ENCODE measurements around the gene CCIN.

CCIN gene

DNA sequence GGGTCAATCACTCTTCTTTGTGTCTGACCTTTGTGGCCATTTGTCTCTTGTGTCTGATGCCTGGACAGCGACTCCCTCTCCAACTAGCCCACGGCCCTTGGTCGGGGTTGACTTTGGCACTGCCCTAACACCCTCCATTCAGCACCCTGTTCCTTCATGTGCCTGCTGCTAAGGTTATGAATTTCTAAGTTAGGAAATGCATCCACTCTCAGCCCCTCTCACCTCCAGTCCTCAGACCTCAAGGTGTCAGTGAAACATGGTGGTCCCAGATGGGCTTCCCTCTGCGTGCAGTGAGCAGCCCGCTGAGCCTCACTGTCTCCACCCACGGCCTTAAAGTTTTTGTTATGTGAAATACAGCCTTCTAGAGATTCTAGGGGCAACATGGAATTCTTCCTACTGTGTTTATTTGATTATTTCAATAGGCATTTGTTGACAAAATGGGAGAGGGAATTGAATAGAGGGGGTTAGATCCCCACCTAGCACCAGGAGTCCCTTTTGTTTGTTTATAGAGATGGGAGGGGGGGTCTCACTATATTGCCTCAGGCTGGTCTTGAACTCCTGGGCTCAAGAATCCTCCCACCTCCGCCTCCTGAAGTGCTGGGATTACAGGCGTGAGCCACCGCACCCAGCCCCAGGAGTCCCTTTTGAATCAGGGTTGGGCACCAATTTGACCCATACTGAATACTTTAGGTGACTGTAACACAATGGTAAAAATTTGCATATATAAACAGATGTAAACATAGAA lies 34.3 kb upstream of the CCIN start:
- DNase-seq (ENCODE audit: low read depth in 1 of 2, low spot score in 1 of 2), result no peak
- TF ChIP-seq JUND (IDR thresholded peaks at IDR 0.05; ENCODE audit: low read depth), result no peak
- in situ Hi-C loops (cut with HindIII; ENCODE audit: low pct_unique_long_range_greater_than_20kb, low sequenced_read_pairs), result no loop called here

DNA sequence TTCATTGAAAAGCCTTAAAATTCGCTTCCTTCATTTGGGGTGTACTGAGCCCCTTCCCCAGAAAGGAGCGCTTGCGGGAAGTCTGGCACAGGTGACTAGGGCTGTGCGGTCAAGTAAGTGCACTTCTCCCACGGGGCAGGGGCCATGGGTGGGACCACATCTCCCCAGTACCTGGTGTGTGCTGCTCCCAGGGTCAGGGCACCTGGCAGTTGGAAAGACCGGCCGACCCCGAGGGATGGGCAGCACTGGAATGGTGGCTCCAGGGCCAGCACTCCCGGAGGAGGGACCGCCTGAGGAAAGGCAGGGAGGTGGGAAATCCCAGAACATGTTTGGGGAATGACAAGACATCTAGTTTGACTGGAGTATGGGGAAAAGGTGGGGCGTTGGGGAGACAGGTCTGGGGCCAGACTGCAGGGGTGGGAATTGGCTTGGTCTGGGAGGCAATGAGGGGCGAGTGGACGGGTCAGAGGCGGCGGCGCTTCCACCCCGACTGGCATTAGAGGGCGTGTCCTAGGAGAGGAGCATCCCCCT lies 33.4 kb upstream of the CCIN start:
- in situ Hi-C loops (cut with HindIII; ENCODE audit: low pct_unique_long_range_greater_than_20kb, low sequenced_read_pairs), result no loop called here
- DNase-seq (ENCODE audit: low read depth in 1 of 2, low spot score in 1 of 2), result no peak

DNA sequence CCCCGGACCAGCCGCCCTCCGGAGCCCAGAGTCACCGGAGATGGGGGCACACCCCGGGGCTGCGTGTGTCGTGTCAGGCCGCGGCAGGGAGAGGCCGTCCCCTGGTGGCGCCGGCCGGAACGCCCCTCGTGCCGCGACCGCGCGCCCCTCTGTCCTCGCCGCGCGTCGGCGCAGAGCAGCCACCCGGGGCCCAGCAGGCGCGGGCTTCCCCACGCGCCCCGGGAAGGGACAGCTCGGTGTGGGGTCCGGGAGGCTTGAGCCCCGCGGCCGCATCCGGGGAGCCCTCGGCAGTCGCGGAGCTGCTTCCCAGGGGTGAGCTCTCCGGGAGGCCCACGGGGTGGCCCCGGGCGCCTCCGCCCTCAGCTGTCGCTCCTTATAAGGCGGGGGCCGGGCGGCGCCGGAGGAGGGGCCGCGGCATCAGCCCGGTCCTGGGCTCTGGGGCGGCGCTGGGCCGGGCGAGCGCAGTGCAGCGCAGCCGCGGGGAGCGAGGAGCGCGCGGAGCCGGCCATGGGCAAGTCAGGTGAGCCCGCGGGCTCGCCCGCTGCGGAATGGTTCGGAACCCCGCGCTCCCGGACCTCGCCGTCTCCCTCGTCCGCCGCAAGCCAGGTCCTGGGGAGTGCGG lies 32.8 kb upstream of the CCIN start, which contains the start of gene GLIPR2:
TSS of gene GLIPR2 (plus strand) at position 462 of the 622 bp plus-strand sequence. CDS start at position 508, 46 bp downstream.
- DNase-seq (ENCODE audit: low read depth in 1 of 2, low spot score in 1 of 2), result peak; percentile 62 to 79
- TF ChIP-seq JUND (IDR thresholded peaks at IDR 0.05; ENCODE audit: low read depth), result no peak
- in situ Hi-C loops (cut with HindIII; ENCODE audit: low pct_unique_long_range_greater_than_20kb, low sequenced_read_pairs), result no loop called here

More for the DNA sequence above, 33.4 kb upstream of the CCIN start:
- no peak for TF ChIP-seq JUND (IDR thresholded peaks at IDR 0.05; ENCODE audit: low read depth)

DNA sequence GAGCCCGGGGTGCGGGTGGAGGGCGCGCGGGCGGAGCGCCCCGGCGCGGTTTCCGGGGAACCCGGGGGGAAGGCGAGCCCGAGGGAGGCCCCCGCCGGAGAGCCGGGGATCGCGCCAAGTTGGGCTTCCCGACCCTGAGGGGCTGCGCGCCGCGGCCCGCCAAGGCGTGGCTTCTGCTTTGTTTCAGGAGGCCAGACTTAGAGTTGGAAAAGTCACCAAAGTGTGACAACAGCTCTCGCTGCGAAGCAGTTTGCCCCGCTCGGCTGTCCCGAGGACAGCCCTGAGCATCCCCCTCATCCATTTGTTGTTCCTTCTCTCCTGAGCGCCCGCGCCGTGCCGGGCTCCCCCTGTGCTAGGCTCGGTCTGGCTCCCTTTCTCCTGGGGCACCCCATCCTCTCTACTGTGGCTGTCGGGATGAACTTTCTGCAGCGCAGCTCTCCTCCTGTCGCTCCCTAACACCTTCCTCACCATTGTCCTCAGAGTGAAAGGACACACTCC lies 32.2 kb upstream of the CCIN start:
- in situ Hi-C loops (cut with HindIII; ENCODE audit: low pct_unique_long_range_greater_than_20kb, low sequenced_read_pairs), result no loop called here
- no peak for DNase-seq (ENCODE audit: low read depth in 1 of 2, low spot score in 1 of 2)
- no peak for TF ChIP-seq JUND (IDR thresholded peaks at IDR 0.05; ENCODE audit: low read depth)

DNA sequence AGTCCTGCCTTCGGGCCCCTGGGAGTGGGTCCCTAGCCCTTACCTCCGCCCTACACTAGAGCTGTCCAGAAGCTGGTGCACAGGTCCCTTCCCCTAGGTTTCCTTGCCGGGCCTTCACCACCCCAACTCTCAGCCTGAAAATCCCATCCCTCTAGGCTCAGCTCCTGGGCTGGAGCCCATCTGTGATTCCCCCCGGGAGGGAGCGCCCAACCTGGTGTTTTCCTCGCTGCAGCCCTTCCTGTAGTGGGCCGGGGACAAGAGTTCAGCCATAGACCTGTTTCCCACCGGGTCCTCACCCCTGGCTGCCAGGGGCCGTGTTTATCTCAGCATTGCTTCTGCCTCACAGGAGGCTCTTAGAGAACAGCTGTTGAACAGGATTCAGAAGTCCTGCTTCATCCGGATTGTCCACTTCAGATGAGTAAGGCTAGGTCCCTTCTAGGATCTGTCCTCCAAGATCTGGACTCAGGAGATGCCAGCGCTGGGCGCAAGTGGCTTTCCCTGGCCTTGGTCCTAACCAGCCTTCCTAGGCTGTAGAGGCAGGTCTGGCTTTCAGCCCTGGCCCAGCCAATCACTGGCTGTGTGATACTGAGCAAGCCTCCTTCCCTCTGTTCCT lies 31.7 kb upstream of the CCIN start:
- in situ Hi-C loops (cut with HindIII; ENCODE audit: low pct_unique_long_range_greater_than_20kb, low sequenced_read_pairs), result no loop called here
- DNase-seq (ENCODE audit: low read depth in 1 of 2, low spot score in 1 of 2), result no peak
- TF ChIP-seq JUND (IDR thresholded peaks at IDR 0.05; ENCODE audit: low read depth), result no peak

DNA sequence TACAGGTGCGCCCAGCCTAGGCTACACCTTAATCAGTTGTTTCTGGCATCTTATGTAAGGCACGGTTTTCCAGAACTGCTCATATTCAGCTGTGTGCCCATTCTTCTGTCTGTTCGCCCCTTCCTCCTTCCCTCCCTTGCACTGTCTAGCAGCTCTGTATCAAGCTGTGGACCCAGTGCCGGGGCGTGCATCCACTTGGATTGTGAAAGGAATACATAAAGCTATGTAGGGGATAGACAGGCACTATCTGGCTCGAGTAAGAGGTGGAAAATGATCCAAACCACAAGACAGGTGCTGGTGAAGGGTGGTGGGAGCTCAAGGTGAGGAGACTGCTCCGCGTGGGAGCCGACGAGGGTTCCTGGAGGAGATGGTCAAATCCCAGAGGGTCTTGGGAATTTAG lies 30.7 kb upstream of the CCIN start:
- in situ Hi-C loops (cut with HindIII; ENCODE audit: low pct_unique_long_range_greater_than_20kb, low sequenced_read_pairs), result no loop called here
- no peak for TF ChIP-seq JUND (IDR thresholded peaks at IDR 0.05; ENCODE audit: low read depth)
- DNase-seq (ENCODE audit: low read depth in 1 of 2, low spot score in 1 of 2), result no peak

DNA sequence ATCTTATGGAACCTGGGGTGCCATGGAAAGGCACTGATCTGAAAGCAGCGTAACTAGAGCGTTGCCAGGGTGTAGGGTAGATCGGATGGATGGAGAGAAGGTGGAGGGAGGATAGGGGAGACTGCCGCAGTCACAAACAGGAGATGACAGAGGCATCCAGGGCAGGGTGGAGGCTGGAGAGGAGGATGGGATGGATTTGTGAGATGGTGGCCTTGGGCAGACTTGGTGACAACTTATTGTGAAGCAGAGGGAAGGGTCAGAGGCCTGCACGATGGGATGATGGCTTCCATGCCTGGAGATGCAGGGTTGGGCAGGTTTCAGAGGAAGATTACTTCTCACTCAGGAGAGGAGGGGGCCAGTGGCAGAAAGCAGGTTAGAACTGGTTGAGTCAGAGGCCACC lies 30.3 kb upstream of the CCIN start:
- TF ChIP-seq JUND (IDR thresholded peaks at IDR 0.05; ENCODE audit: low read depth), result no peak
- in situ Hi-C loops (cut with HindIII; ENCODE audit: low pct_unique_long_range_greater_than_20kb, low sequenced_read_pairs), result no loop called here
- DNase-seq (ENCODE audit: low read depth in 1 of 2, low spot score in 1 of 2), result no peak

DNA sequence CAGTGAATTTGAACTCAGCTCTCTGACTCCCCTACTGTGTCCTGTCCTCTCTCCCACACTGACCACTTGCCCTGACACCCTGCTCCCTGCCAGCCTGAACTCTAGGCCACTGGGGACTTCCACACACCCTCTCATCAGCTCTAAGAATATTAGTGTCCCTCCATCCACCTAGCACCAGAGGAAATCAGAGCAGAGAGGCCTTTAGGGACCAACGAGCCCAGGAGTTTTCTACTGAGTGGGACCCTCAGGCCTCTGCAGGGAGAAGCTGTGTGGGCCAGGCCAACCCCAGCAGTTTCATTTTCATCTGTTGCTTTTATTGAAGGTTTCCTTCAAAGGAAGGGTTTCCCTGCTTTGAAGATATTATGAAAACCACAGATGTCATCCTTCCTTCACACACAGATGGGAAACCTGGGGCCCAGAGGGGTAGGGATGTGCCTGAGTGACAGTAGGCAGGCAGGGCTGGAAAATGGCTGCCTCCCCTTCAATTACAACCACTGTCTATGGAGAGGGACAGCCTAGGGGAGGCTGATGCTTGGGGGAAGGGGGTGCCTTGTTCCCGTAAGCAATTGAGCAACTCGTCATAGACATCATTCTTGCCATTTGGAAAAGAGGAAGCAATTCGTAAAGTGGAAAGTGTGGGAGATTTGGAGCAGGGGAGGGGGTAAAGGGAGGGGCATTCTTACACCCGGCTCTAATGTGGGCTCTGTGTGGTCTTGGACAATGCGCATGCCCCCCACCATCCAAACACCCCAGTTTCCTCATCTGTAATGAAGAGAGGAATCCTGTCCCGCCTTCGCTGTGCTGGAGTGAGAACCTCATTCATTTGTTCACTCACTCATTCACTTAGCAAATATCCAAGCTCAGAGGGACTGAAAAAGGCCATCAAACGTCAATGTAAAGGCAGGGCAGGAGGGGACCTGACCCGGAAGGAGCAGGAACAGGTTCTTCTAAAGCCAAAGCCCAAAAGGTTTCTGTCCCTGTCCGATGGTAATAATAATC lies 28.8 kb upstream of the CCIN start:
- TF ChIP-seq JUND (IDR thresholded peaks at IDR 0.05; ENCODE audit: low read depth), result no peak
- DNase-seq (ENCODE audit: low read depth in 1 of 2, low spot score in 1 of 2), result no peak
- in situ Hi-C loops (cut with HindIII; ENCODE audit: low pct_unique_long_range_greater_than_20kb, low sequenced_read_pairs), result no loop called here

DNA sequence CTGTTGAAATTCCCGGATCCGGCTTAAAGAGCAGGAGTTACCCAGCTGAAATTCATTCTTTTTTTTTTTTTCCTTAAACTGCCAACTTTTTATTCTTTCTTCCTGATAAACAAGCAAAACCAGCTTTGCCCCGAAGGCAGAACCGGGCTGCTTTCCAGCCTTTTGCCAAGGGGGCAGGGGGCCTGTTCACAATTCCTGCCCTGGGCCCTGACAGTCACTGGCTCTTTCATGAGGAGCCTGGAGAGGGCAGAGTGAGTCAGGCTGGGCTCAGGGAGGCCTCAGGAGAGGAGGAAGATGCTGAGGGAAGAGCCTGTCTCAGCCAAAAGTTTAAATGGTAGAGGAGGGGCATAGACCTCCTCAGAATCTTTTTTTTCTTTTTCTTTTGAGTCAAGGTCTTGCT lies 27.9 kb upstream of the CCIN start:
- no peak for TF ChIP-seq JUND (IDR thresholded peaks at IDR 0.05; ENCODE audit: low read depth)
- in situ Hi-C loops (cut with HindIII; ENCODE audit: low pct_unique_long_range_greater_than_20kb, low sequenced_read_pairs), result no loop called here
- peak in 1 of 2 experiments; percentile 35 for DNase-seq (ENCODE audit: low read depth in 1 of 2, low spot score in 1 of 2)

DNA sequence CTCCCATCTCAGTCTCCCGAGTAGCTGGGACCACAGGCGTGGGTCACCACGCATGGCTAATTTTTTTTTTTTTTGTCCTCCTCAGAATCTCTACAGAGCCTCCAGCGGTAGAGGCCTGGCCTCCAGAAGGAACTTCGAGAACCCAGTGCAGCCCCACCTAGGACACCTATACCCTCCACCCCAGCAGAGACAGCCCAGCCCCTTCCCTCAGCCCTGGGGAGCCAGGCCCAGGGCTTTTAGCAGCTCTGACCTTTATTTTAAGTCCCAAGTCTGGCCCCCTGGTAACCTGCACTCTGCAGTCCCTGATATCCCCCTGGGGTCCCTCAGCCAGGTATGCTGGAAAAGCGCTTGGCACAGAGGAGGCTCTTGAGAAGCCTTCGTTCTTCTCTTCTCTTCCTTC lies 27.4 kb upstream of the CCIN start:
- in situ Hi-C loops (cut with HindIII; ENCODE audit: low pct_unique_long_range_greater_than_20kb, low sequenced_read_pairs), result no loop called here
- no peak for DNase-seq (ENCODE audit: low read depth in 1 of 2, low spot score in 1 of 2)
- no peak for TF ChIP-seq JUND (IDR thresholded peaks at IDR 0.05; ENCODE audit: low read depth)

DNA sequence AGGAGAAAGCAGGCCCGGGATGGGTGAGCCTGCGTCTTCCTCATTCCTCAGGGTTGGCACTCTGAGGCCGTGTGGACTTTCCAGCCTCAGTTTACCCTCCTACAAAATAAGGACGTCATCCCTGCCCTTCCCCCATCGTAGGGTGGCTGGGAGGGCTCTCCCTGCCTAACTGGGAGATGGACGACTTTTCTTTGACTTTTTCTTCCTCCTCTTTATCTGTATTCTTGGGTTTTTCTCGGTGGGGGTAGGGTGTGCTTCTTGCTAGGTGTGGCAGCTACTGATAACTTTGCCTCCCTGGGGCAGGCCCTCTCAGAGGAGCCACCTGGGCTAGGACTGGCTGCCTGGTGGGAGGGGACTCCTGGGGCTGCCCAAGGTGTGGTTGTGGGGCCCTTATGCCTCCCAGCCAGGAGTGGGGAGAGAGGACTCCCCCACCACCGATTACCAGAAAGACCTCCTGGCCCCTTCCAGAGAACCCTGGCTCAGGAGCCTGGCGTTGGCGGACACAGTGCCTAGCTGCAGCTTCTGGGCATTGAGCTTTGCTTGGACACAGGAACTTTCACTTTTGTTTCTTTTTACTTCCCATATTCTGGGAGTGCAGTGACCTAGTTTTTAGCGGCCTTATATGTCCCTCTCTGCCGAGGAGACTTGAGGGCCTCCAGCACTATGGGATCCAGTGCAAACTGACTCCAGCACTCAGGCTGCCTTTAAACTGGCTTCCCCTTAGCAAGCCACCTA lies 26.5 kb upstream of the CCIN start:
- no peak for TF ChIP-seq JUND (IDR thresholded peaks at IDR 0.05; ENCODE audit: low read depth)
- in situ Hi-C loops (cut with HindIII; ENCODE audit: low pct_unique_long_range_greater_than_20kb, low sequenced_read_pairs), result no loop called here
- no peak for DNase-seq (ENCODE audit: low read depth in 1 of 2, low spot score in 1 of 2)

All from T47D (cell line).